H1 (cell line): ENCODE data around the gene MYL6. TPM values are rescaled to one million over a fixed set of nuclear protein-coding genes. Genes with fewer than 3 reads are reported as not detected.

ENCODE experiments used
- ATF2 ChIP-seq: IDR thresholded peaks from 2 replicates; pipeline ENCODE4 v1.6.1; 2012; ENCODE audit warnings: low read length, inconsistent platforms
- CTCF ChIP-seq, 3 experiments: IDR thresholded peaks; 1 replicate in 2 of 3; 2 replicates in 1 of 3; pipeline versions ENCODE4 v1.5.1 to v1.6.1; 2011; ENCODE audit warnings: low read length in 3 of 3, mild to moderate bottlenecking in 3 of 3, inconsistent platforms in 2 of 3, low read depth in 1 of 3, moderate library complexity in 1 of 3; ENCODE audit not compliant: insufficient read depth in 1 of 3; ENCODE audit errors: control extremely low read depth in 1 of 3
- GABPA ChIP-seq: IDR thresholded peaks from 2 replicates; pipeline ENCODE4 v1.6.1; 2011; ENCODE audit warnings: mild to moderate bottlenecking, low read length, moderate library complexity, borderline replicate concordance; ENCODE audit not compliant: insufficient read depth
- JUN ChIP-seq: IDR thresholded peaks from 2 replicates; pipeline ENCODE4 v1.6.1; 2011; ENCODE audit warnings: low read depth, mild to moderate bottlenecking, improper control_type of control experiment, low read length
- MAX ChIP-seq: IDR thresholded peaks from 2 replicates; pipeline ENCODE4 v1.6.1; 2012; ENCODE audit warnings: inconsistent platforms
- NANOG ChIP-seq: IDR thresholded peaks from 2 replicates; pipeline ENCODE4 v1.6.1; 2011; ENCODE audit warnings: low read length, low read depth, mild to moderate bottlenecking, inconsistent platforms; ENCODE audit not compliant: insufficient read depth, poor library complexity, severe bottlenecking
- POU5F1 ChIP-seq: IDR thresholded peaks from 2 replicates; pipeline ENCODE4 v1.6.1; 2011; ENCODE audit warnings: low read depth, mild to moderate bottlenecking, low read length, moderate library complexity
- RNF2 ChIP-seq: fragments of 200-900, 300-1000 bp; sonication (generic); IDR thresholded peaks from 2 replicates; pipeline ENCODE4 v1.7.1; 2016; ENCODE audit warnings: borderline replicate concordance, low read depth, mild to moderate bottlenecking, antibody characterized with exemption, low read length; ENCODE audit not compliant: poor library complexity, severe bottlenecking; ENCODE audit errors: missing control alignments
- TAF1 ChIP-seq: IDR thresholded peaks from 2 replicates; pipeline ENCODE4 v1.6.1; 2011; ENCODE audit warnings: mild to moderate bottlenecking, low read depth, low read length
- polyA plus RNA-seq, 7 experiments: library from polyadenylated mRNA; depleted of rRNA in 3 of 7; stranded (reverse) in 5 of 7; unstranded in 2 of 7; fragments of >200 nt in 5 of 7; fragments of 200-250 nt in 2 of 7; gene quantifications; 1 replicate in 5 of 7; 2 replicates in 1 of 7; 4 replicates in 1 of 7; pipeline versions ENCODE4 v1.2.1 to v1.2.3, GENCODE V29; 2011 to 2013; ENCODE audit warnings: missing spikeins in 2 of 7, mixed read lengths in 2 of 7
- total RNA-seq: library from RNA; stranded (reverse); fragmentation: NEBNext Ultra II Directional; extraction: Animal tissue kit (Norgen Biotek cat#: 25700); gene quantifications from 2 replicates; pipeline ENCODE4 v1.2.1, GENCODE V29; 2021

Gene MYL6
- total and polyA plus RNA-seq, 2 of the 8 experiments (the other 6 are each of a cell fraction or from before 2014, with no cell fraction given) = 1,130 to 2,279 TPM

GRCh38 chr12:56122637-56123036 is 35.5 kb upstream of the MYL6 start (continued):
- no peak for TF ChIP-seq CTCF (IDR thresholded peaks at IDR 0.05; ENCODE audit: control extremely low read depth in 1 of 3, insufficient read depth in 1 of 3, low read depth in 1 of 3, low read length in 3 of 3)
- no peak for TF ChIP-seq RNF2
- TF ChIP-seq JUN = no peak
- TF ChIP-seq TAF1 = no peak
- TF ChIP-seq MAX = no peak
- TF ChIP-seq POU5F1 = no peak
- TF ChIP-seq NANOG = no peak
- no peak for TF ChIP-seq ATF2
- no peak for TF ChIP-seq GABPA
